GM18858 (cell line): Measurements from ENCODE around the gene RND2.
"Not testable (repeated sequence)": the region's sequence is repeated elsewhere in the genome, so short reads cannot be mapped to it uniquely, and the experiment has no call there.

Source experiments
- ATAC-seq: cut with Tn5 transposase; IDR thresholded peaks from one replicate; pipeline ENCODE4 v1.9.1; 2021; ENCODE audit not compliant: unreplicated experiment

Gene RND2

GRCh38 chr17:43026595-43026994 lies 1.6 kb downstream of the RND2 start:
- no peak for ATAC-seq

- ATAC-seq = no peak
Observed at GRCh38 chr17:43027091-43028032, 2.3 kb downstream of the RND2 start.

- ATAC-seq = no peak
Observed at GRCh38 chr17:43028221-43028861, 3.3 kb downstream of the RND2 start.

- no peak for ATAC-seq
Observed at GRCh38 chr17:43030137-43030767, 5.2 kb downstream of the RND2 start.

- no peak for ATAC-seq
Observed at GRCh38 chr17:43031666-43032065, 6.6 kb downstream of the RND2 start.

- ATAC-seq = no peak
Observed at GRCh38 chr17:43033948-43034881, 9.2 kb downstream of the RND2 start.

GRCh38 chr17:43034894-43035293 lies 9.9 kb downstream of the RND2 start:
- no peak for ATAC-seq

- ATAC-seq = no peak
Observed at GRCh38 chr17:43039646-43040045, 14.6 kb downstream of the RND2 start.

- ATAC-seq = no peak
Observed at GRCh38 chr17:43040655-43041054, 15.6 kb downstream of the RND2 start.

- ATAC-seq = no peak
Observed at GRCh38 chr17:43042025-43042628, 17.1 kb downstream of the RND2 start.

GRCh38 chr17:43043307-43043706 lies 18.3 kb downstream of the RND2 start:
- ATAC-seq = no peak

- ATAC-seq = no peak
Observed at GRCh38 chr17:43044024-43044423, 19.0 kb downstream of the RND2 start.

GRCh38 chr17:43051969-43052368 lies 26.9 kb downstream of the RND2 start:
- ATAC-seq = no peak

- not testable (repeated sequence) for ATAC-seq
Observed at GRCh38 chr17:43053008-43053407, 28.0 kb downstream of the RND2 start.

- no peak for ATAC-seq
Observed at GRCh38 chr17:43056051-43056450, 31.0 kb downstream of the RND2 start.

GRCh38 chr17:43062984-43063638 lies 38.1 kb downstream of the RND2 start:
- no peak for ATAC-seq

- no peak for ATAC-seq
Observed at GRCh38 chr17:43068570-43069367, 43.7 kb downstream of the RND2 start.

GRCh38 chr17:43069368-43069898 lies 44.4 kb downstream of the RND2 start:
- ATAC-seq = no peak

GRCh38 chr17:43070257-43070656 lies 45.2 kb downstream of the RND2 start:
- no peak for ATAC-seq
